ENCODE measurements around the gene NR3C2.

GRCh38 chr4:148366251-148366650 is 76.0 kb downstream of the NR3C2 start:
- TF ChIP-seq CTCF (IDR thresholded peaks at IDR 0.05) (no peak), POLR2A (IDR thresholded peaks at IDR 0.05) (no peak)

Data from adrenal gland (tissue), 5 donors.